KMS-11 (cell line): ENCODE results near the gene A1BG.

Source experiments
- H2AFZ ChIP-seq: fragments of 200-600 bp; sonication (generic); 2 replicates; pipeline ENCODE4 v1.6.1; 2016; ENCODE audit warnings: antibody characterized with exemption, mixed run types, low read depth
- H3K27ac ChIP-seq: fragments of 200-600 bp; sonication (generic); 2 replicates; pipeline ENCODE4 v1.6.1; 2016; ENCODE audit warnings: mild to moderate bottlenecking, mixed run types
- H3K27me3 ChIP-seq: fragments of 200-600 bp; sonication (generic); 2 replicates; pipeline ENCODE4 v1.6.1; 2017; ENCODE audit warnings: mild to moderate bottlenecking, low read depth, mixed run types, moderate library complexity; ENCODE audit not compliant: insufficient read depth
- H3K36me3 ChIP-seq: fragments of 200-600 bp; sonication (generic); 2 replicates; pipeline ENCODE4 v1.6.1; 2017; ENCODE audit warnings: mild to moderate bottlenecking, mixed run types; ENCODE audit not compliant: insufficient read depth
- H3K4me1 ChIP-seq: fragments of 200-600 bp; sonication (generic); 2 replicates; pipeline ENCODE4 v1.6.1; 2016; ENCODE audit warnings: mild to moderate bottlenecking, low read depth, mixed run types; ENCODE audit not compliant: poor library complexity, severe bottlenecking
- H3K4me2 ChIP-seq: fragments of 200-600 bp; sonication (generic); 2 replicates; pipeline ENCODE4 v1.7.0; 2016; ENCODE audit warnings: mild to moderate bottlenecking, mixed run types
- H3K4me3 ChIP-seq: fragments of 200-600 bp; sonication (generic); IDR thresholded peaks from 2 replicates; pipeline ENCODE4 v1.6.1; 2017; ENCODE audit warnings: low read depth, low read length, mixed read lengths; ENCODE audit not compliant: insufficient read depth
- H3K79me2 ChIP-seq: fragments of 200-600 bp; sonication (generic); 2 replicates; pipeline ENCODE4 v1.6.1; 2016; ENCODE audit warnings: low read depth, mixed run types; ENCODE audit not compliant: insufficient read depth
- H3K9ac ChIP-seq: fragments of 200-600 bp; sonication (generic); 2 replicates; pipeline ENCODE4 v1.6.1; 2016; ENCODE audit warnings: mild to moderate bottlenecking, mixed run types
- H4K20me1 ChIP-seq: fragments of 200-600 bp; sonication (generic); 2 replicates; pipeline ENCODE4 v1.6.1; 2016; ENCODE audit warnings: mild to moderate bottlenecking, mixed run types; ENCODE audit not compliant: insufficient read depth
- CTCF ChIP-seq: fragments of 200-600 bp; sonication (generic); conservative IDR thresholded peaks from 2 replicates; pipeline ENCODE4 v1.6.1; 2017; ENCODE audit warnings: low read depth, mild to moderate bottlenecking, antibody characterized with exemption, low read length, moderate library complexity, mixed read lengths

Gene A1BG

GRCh38 chr19:58386576-58387337, 33.5 kb upstream of the A1BG start, which contains the start of gene RPS5:
Gene RPS5 (plus strand): TSS chr19:58387269. CDS start chr19:58388138, 869 bp downstream.
- H4K20me1 ChIP-seq: peaks cover 12% of the 10 kb centered on the region
- H2AFZ ChIP-seq: peak within 1 kb of the TSS; percentile 76
- H3K4me3 ChIP-seq: peak within 1 kb of the TSS; percentile 6
- peaks cover 19% of the 10 kb centered on the region; the same call in 1 of the 2 replicates for H3K36me3 ChIP-seq
- H3K27me3 ChIP-seq: no peaks in the 10 kb centered on the region
- H3K79me2 ChIP-seq: peaks cover 52% of the 10 kb centered on the region
- peak within 1 kb of the TSS; percentile 85 for H3K9ac ChIP-seq
- H3K27ac ChIP-seq: peak within 1 kb of the TSS; percentile 93
- peak within 1 kb of the TSS; percentile 79 for H3K4me2 ChIP-seq
- no peak for TF ChIP-seq CTCF
- peaks cover 49% of the 10 kb centered on the region for H3K4me1 ChIP-seq

- no peaks in the 10 kb centered on the region for H3K27me3 ChIP-seq
- no peak for TF ChIP-seq CTCF
- H3K79me2 ChIP-seq: peaks cover 44% of the 10 kb centered on the region
- H3K27ac ChIP-seq: peak overlapping the region; percentile 93
- H3K36me3 ChIP-seq: peaks cover 17% of the 10 kb centered on the region; the same call in 1 of the 2 replicates
- peak overlapping the region; percentile 85 for H3K9ac ChIP-seq
- H4K20me1 ChIP-seq: peaks cover 10% of the 10 kb centered on the region
- H3K4me2 ChIP-seq: peak overlapping the region; percentile 74
- H3K4me3 ChIP-seq: peak overlapping the region; percentile 6
- H3K4me1 ChIP-seq: peaks cover 46% of the 10 kb centered on the region
- H2AFZ ChIP-seq: peak overlapping the region; percentile 76
Measured at GRCh38 chr19:58385891-58386575, 32.7 kb upstream of the A1BG start.

DNA sequence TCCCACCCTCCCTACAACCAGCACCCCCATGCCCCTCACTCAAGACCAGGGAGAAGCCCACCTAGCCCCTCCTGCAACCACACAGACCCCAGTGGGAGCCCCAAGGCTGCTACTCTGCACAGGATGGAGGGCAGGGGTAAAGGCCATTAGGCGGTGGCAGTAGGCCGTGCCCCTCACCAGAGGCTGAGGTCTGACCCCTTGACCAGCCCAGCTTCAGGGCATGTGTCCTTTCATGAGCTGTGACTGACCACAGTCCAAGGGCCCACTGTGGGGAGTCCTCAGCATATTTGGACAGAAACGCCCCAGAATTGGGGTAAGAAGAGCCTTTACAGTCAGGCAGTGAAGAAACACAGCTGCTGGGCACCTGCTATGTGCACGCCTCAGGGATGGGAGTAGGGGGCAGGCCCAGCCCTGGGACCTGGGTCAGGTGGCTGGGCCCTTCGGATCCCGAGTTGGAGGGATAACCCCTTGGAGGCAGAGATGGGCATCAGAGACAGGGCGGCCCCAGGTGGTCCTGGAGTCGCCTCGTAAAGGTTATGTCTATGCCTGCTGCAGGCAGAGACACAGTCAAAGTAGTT, 32.1 kb upstream of the A1BG start:
- peaks cover 38% of the 10 kb centered on the region for H3K79me2 ChIP-seq
- no peak overlapping the region; the same call in 1 of the 2 replicates for H3K4me2 ChIP-seq
- no peak overlapping the region for H2AFZ ChIP-seq
- peaks cover 40% of the 10 kb centered on the region for H3K4me1 ChIP-seq
- peak overlapping the region; percentile 85; the same call in 1 of the 2 replicates for H3K9ac ChIP-seq
- no peaks in the 10 kb centered on the region for H3K27me3 ChIP-seq
- peak overlapping the region; percentile 6 for H3K4me3 ChIP-seq
- peaks cover 4% of the 10 kb centered on the region; the same call in 1 of the 2 replicates for H4K20me1 ChIP-seq
- H3K36me3 ChIP-seq: peaks cover 14% of the 10 kb centered on the region; the same call in 1 of the 2 replicates
- no peak for TF ChIP-seq CTCF
- H3K27ac ChIP-seq: peak overlapping the region; percentile 93; the same call in 1 of the 2 replicates

GRCh38 chr19:58382997-58383603, 29.8 kb upstream of the A1BG start:
- peaks cover 24% of the 10 kb centered on the region for H3K4me1 ChIP-seq
- H3K27ac ChIP-seq: no peak overlapping the region
- H3K4me2 ChIP-seq: no peak overlapping the region
- no peaks in the 10 kb centered on the region for H4K20me1 ChIP-seq
- TF ChIP-seq CTCF: no peak
- peaks cover 17% of the 10 kb centered on the region for H3K79me2 ChIP-seq
- no peak overlapping the region for H3K9ac ChIP-seq
- no peak overlapping the region for H3K4me3 ChIP-seq
- H3K36me3 ChIP-seq: peaks cover 1% of the 10 kb centered on the region; the same call in 1 of the 2 replicates
- H2AFZ ChIP-seq: no peak overlapping the region
- no peaks in the 10 kb centered on the region for H3K27me3 ChIP-seq
